DMS114 treated with DMSO at 0.1 percent for 48 hours (cell line): ENCODE results near the gene PCCA.

Experiments used
- DNase-seq: peaks from one replicate; lab custom pipeline; 2025; ENCODE audit not compliant: unreplicated experiment; lab: John Stamatoyannopoulos, UW

The PCCA gene

DNA sequence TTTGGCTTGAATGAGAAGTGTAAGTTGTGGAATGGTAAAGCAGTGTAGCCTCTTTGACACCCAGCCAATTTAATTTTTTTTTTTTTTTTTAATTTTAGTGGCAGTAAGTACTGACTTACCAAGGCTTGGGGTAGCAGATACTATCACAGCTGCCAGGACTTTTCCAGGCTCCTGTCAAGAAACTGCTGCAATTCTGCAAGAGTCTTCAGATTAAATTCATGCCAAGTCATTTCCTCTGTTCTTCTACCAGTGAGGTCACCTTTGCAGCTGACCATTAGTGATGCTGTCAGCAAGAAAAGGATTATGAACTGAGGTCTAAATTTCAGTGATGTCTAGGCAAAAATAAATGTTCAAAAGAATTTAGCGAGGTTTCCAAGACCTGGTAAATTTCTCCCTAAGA is 408.5 kb downstream of the PCCA start:
- no peak for DNase-seq

DNA sequence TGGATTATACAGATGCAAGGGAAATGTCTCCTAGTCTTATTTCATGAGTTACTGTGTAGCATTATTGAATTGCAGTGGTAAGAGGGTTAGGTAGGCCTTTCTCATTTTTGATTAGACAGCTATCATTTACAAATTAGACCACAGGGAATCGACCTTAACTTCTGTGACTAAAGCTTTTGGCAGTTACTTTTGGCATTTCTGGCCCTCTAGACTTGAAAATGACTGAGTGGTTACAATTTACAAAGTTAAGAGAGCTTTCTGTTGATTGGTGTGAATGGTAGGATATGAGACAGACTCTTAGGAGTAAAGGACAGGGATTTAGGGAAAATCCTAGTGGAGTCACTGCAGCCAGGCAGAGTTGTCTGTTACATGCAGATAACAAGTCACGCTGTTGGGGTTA is 413.6 kb downstream of the PCCA start:
- no peak for DNase-seq

DNA sequence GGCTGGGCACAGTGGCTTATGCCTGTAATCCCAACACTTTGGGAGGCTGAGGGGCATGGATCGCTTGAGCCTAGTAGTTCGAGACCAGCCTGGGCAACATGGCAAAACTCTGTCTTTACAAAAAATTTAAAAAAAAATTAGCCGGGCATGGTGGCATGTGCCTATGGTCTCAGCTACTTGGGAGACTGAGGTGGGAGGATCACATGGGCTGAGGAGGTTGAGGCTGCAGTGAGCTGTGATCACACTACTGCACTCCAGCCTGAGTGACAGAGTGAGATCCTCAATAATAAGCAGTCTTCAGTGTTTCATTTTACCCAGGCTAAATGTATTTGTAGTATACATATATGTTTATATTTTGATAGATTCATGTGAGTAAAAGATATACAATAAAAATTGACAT is 414.7 kb downstream of the PCCA start:
- DNase-seq: no peak

DNA sequence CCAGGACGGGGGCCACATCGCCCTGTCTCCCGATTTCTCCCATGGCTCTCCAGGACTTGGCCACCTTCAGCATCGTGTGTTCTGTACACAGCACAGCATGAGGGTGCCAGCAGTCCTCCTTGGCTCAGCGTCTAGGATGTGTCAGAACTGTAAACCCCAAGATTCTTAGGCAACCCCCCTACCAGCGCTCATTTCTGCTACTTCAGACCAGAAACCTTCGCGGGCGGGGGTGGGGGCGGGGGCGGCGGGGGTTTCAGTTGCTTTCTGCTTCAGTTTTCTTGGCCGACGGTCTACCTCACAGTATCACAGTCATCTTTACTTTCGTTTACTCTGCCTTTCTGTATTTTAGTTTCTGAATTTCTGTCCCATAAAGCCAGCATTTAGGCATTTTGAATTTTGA is 417.3 kb downstream of the PCCA start:
- no peak for DNase-seq

DNA sequence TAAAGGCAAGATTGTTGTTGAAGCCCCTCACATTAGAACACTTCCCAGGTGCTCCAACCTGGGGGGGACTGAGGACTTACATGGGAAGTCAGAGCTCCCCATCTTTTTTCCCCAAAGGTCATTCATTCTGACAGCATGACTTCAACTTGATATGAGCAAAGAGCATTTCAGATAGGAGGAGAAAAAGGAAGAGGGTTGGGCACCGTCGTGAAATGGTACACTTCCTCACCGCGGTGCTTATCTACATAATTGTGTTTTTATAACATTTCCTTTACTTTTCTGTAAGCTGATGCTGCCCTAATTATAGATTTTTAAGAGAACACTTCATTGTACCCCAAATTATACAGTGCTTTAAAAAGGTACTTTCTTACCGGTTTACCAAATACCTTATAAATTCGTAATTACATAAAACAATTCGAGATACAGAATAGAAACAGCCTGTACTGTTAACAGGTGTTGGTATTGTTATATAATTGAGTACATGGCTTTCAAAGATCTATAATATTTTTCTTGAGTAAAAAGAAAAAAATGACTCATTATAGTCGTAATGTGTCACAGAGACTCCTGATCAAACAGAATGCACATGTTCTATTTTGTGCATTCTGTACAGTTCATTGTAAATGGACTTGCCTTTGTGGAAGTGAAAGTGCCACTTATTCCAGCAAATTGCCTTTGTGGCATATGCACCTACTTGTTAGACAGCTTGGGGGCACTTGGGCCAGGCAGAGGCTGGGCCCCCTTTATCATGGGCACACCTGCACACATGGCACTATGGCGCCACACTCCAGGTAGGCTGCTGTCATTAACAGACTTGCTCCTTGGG is 417.9 kb downstream of the PCCA start:
- DNase-seq: no peak

DNA sequence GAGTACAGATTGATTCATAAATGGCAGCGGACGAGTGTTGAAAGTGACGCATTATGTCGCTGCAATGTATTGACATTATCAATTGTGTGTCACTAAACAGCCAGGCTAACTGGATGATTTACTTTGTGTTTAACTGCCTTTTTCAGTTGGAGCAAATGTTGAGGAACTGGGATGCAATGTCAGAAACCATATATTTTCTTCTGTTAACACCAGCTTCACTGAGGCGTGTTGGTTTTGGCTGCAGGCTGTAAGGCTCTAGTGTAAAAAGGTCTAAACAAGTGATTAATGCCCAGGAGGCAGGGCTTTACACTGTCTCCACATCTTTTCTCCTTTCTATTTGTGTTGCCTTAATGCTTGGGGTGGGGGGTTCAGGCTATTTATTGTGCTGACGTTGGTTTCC is 419.6 kb downstream of the PCCA start:
- no peak for DNase-seq

DNA sequence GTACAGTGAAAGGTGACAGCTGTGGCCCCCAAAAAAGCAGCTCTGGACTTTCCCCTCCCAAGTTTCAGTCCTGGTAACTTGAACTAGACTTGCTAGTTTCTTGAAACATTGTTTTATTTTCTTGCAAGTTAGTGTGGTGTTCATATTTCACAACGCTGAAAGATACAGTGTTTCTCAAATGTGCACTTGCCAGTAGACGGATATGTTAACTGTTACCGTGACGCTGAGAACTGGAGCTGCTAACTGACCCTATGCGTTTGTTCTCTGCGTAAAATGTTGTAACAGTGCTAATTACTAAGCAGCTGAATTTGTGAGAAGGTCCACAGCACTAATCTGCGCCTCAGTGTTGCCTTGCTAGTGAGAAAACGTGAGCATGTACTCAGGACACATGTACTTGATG is 420.1 kb downstream of the PCCA start:
- no peak for DNase-seq

DNA sequence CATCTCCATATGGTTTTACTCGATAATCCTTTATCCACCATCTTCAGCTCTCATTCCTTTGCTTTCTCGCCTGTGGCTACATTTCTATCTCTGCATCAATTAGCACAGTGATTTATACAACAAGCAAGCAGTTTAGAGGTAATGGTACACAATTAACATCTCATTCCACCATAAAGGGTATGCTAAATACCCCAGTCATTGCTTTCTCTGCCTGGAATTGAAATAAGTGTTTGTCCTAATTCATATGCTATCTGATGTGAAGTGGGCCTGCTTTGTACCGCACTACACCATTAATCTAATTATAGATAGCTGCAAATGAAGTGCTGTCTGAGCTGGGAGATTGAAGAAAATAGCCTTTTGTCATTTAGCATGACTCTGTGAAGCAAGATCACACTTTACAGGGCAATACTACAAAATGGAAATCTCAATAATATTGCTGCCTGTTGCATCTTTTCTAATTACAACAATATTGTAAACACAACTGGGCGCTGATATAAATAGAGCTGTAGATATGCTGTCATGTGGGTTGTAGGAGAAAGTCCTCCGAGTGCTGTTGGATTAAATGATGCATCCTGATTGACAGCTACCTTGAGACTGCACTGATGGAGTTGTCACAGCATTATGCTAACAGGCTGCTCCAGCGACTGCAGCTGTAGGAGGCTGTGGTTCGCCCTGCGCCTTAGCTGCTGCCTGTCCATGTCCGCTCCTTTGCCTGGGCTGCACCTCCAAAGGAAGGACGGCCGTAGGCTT is 421.5 kb downstream of the PCCA start:
- no peak for DNase-seq

DNA sequence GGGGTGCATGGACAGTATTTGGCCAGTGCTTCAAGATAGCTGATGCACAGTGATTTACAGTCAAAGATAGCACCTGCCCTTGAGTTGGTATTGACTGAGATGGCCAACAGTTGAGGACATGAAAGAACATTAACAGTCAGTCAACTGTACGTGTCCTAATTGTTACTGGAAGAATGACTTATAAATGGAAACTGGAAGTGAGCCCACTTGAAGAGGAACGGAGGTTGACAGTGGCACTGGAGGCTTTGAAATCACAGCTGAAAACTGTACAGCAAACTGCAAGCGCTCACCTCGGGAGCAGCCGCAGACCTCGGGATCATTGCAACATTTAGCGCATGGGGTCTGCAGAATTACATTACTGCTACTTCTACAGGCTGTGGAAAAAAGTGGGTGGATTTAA is 422.6 kb downstream of the PCCA start:
- DNase-seq: no peak

DNA sequence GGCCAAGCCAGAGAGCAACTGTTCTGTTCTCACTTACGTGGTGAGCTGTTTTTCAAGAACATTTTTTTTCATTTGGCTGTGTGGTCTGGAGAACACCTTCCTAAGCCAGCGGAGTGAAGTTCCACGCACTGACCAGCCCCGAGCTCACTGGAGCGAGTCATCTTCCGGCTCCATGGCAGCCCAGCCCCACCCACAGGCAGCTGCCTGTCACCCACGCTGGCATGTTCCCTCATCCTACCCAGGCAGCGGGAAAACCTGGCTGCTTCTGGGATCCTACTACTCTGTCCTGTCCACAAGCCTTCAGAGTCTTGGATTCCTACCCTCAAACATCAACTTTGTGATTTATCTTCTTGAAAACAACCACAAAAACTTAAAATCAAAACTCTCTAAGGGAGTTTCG is 423.5 kb downstream of the PCCA start:
- DNase-seq: no peak

DNA sequence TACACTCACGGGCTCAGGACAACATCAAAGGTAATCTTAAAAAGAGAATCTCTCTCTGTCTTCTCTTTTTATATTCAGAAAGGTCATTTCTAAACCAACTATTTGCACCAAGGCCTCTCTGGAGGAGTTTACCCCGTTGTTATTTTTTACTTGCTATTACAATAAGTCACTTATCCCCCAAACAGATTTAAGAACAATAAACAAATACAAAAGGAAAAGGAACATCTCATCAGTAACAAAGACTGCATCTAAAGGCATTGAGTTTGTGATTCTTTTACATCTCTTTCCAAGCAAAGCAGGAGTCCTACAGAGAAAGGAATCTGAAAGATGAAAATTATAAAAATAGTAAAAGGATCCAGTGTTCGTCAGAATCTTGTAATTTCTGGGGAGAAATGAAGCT is 424.3 kb downstream of the PCCA start:
- no peak for DNase-seq

DNA sequence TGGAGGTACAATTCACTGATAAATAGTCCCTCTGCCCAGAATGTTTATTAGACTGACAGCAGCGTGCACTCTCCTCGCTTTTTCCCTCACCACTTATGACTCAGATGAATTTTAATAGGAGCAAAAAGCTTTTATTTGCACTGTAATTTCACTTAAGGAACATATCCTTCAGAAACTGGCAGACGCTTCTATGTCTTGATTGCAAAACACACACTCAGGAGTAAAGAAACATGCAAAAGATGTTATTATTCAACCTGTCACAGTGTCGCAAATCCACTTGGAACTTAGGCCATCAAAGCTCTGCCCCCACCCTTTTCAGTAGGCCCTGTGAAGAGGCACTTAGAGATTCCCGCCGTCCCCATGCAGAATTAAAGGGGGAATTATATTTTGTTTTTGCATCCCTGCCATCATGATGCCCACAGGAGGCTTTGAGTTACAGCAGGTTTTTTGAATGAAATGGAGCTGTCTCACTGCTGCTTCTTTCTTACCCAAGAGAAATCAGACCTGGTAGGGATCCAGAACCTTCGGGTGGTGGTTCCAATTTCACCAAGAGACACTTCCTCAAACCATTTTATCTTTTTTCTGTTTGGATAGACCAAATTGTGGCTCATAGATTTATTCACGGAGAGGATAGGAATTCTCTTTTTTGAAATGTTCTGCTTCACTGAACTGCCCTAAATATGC is 425.2 kb downstream of the PCCA start:
- no peak for DNase-seq

DNA sequence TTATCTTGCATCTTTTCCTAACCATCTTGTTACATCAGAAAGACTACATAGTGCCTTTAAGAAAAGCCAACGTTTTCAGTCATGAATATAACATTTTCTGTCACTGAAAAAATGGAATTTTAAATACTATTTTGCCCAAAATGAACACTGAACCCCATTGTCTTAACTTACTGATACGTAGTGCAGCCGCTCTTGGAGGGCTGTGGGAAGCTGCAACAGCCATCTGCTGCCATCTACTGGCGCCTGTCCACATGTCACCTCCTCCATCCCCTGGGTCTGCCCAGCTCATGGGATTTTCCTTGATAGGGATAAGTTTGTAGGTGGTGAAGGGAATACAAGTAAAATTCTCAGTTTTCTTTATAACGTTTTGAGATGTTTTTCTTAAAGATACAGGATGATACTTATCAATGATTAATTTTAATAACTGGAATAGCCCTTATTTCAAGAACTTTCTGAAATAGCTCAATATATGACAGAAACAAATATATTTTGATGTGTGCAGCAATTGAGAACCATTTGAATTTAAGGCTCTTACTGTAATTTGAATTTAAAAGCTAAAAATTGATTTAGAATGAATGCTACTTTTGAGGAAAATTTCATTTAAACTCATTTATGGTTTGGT is 426.0 kb downstream of the PCCA start:
- peak; percentile 58 for DNase-seq

DNA sequence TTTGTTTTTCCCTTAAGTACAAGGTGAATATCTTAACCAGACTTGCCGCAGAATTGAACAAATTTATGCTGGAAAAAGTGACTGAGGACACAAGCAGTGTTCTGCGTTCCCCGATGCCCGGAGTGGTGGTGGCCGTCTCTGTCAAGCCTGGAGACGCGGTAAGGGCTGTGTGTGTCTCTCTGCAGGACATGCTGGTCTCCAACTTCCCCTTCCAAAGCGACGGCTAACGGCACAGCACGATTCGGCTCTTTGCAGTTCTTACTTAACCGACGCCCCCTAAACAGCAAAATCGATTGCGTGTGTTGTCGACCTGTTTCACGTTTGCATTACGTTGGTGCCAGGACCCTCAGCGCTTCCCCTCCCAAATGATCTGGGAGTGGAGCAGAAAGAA is 426.5 kb downstream of the PCCA start:
- DNase-seq: no peak

DNA sequence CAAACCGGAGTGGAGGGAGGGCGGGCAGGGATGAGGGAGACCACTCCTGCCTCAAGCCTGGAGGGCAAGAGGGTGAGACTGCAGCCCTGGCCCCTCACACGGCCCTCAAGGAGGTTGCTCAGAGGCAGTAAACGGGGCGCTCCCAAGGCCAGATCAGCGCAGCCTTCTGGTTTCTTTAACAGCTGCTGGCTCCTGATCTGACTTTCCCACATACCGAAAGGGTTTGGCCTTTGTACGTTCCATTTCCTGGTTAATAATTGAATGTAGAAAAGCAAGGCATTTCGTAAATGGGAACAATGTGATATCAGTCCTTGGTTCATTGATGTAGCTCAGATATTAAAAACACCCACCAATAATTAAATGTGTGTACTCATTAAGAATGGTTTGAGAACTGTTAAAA is 428.2 kb downstream of the PCCA start:
- no peak for DNase-seq

DNA sequence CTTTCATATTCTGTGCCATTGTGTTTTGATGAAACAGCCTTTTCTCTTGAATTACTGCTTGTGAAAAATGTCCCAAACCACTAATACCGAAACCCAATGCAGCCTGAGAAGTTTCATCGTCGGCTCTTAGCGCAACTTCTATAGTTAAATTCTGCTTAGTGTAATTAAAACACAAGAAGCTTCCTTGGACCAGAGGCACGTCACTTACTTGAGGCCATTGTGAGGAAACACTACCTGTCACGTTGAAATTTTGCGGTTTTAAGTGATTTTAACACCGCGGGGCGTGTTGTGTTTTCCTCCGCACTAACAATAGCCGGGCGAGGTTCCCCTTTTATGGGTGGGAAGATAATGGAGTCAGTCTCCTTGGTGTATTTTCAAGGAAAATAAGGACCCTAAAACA is 428.8 kb downstream of the PCCA start:
- DNase-seq: no peak

DNA sequence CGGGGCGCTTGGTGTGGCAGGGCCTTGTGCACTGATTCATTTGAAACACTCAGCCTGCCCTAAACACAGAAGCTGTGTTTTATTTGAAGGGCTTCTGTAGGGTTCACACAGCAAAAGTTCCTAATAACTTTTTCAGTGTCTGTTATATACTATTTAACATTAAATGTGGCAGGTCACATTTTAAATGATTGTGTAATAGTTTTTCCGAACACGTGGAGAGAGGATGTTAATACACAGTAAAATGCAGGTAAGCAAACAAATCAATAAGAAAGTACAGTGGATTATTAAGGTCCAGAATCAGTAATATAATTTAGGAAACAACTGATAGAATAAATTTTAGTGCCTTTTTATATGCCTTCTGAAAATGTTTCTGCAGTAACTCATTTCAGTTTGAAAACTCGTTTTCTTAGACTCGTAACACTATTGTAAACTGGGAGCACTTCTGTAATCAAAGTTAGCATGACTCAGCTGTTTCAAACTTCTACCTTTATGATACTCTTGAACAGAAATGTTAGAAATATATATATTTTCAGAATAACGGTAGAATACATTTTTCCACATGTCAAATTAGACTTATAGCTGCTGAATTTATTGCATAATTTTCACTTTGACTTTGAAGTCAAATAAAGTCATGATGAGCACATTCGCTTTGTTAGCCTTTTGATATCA is 429.6 kb downstream of the PCCA start:
- no peak for DNase-seq

DNA sequence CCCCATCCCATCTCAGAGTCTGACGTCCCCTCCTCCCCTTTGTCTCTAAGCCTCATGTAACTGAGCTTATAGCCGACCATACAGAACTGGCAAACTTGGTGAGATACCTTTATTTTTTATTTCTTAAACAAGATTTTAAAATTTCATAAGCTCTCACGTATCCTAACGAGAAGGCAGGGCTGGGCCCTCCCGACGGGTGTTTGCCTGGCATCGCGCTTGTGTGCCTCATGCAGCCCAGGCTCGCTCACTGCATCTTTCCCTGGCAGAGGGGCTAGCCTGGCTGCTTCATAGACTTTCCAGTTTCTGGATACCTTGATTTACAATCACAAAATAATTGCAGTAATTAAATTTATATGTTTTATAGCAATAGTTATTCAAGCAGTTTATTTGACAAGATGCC is 430.7 kb downstream of the PCCA start:
- DNase-seq: no peak

DNA sequence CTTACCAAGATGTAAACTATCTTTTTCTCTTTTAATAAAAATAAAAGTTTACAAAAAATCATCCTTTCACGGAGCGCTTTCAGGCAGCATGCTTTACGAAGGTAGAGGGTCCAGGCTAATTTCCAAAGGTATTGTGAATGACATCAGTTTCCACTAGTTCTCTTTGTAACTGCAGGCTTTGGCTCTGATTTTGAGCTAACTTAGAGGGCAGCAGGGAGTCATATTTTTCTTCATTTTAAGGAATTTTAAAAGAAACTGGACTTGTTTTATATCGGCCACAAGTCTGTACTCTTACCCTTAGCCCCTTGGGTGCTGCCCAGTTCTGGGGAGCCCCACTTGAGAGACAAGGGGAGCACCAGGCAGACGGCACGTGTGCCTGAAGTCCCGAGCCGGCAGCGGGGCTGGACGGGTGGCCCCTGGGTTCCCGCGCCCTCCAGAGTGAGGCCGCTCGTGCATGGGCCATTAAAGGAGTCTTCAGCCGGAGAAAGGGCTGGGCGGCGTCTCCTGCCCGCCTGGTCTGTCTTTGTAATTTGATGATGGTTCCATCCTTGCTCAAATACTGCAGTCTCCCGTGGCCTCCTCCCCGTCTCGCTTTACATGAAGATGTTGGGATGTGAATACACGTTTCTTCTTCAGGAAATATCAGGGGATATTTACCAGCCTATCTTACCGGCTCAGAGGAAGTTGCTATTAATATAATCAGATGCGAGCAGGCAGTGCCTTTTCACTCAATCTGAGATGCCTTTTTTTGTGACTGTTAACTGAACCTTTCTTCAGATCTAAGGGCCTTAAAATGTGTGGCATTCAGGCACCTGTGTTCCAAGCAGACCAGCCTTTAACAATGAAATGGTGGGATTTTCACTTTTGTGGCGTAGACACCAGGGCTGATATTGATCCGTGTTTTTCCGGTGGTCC is 432.3 kb downstream of the PCCA start:
- no peak for DNase-seq
